ENCODE data around the gene TRNAU1AP. TPM values are rescaled to one million over a fixed set of nuclear protein-coding genes. Genes with fewer than 3 reads are reported as not detected.
A peak's percentile ranks its signal among the peaks of the same experiment; 100 is the strongest.
"Not testable (repeated sequence)": the region's sequence is repeated elsewhere in the genome, so short reads cannot be mapped to it uniquely, and the experiment has no call there.

The TRNAU1AP gene
- total RNA-seq, 1 donor from 2014 or later = 23.9 TPM

GRCh38 chr1:28508435-28508754, 44.5 kb upstream of the TRNAU1AP start:
- no peak for TF ChIP-seq CTCF (conservative IDR thresholded peaks at IDR 0.05; ENCODE audit: low read depth, low read length)
- DNase-seq (ENCODE audit: low read depth) = no peak
- H3K4me3 ChIP-seq (ENCODE audit: low read depth, low read length) = peak overlapping the region; percentile 83

- H3K4me3 ChIP-seq (ENCODE audit: low read depth, low read length) = peak overlapping the region; percentile 83
- no peak for TF ChIP-seq CTCF (conservative IDR thresholded peaks at IDR 0.05; ENCODE audit: low read depth, low read length)
- no peak for DNase-seq (ENCODE audit: low read depth)
Measured at GRCh38 chr1:28509705-28510272, 43.1 kb upstream of the TRNAU1AP start.

GRCh38 chr1:28510273-28510969, 42.5 kb upstream of the TRNAU1AP start:
- no peak for TF ChIP-seq CTCF (conservative IDR thresholded peaks at IDR 0.05; ENCODE audit: low read depth, low read length)
- DNase-seq (ENCODE audit: low read depth) = no peak
- peak overlapping the region; percentile 83 for H3K4me3 ChIP-seq (ENCODE audit: low read depth, low read length)

GRCh38 chr1:28510970-28511440, 41.9 kb upstream of the TRNAU1AP start:
- DNase-seq (ENCODE audit: low read depth) = no peak
- TF ChIP-seq CTCF (conservative IDR thresholded peaks at IDR 0.05; ENCODE audit: low read depth, low read length) = no peak
- no peak overlapping the region for H3K4me3 ChIP-seq (ENCODE audit: low read depth, low read length)

GRCh38 chr1:28512058-28512611, 40.8 kb upstream of the TRNAU1AP start:
- DNase-seq (ENCODE audit: low read depth) = no peak
- no peak for TF ChIP-seq CTCF (conservative IDR thresholded peaks at IDR 0.05; ENCODE audit: low read depth, low read length)
- no peak overlapping the region for H3K4me3 ChIP-seq (ENCODE audit: low read depth, low read length)

GRCh38 chr1:28514445-28514933, 38.4 kb upstream of the TRNAU1AP start:
- DNase-seq (ENCODE audit: low read depth); H3K4me3 ChIP-seq (ENCODE audit: low read depth, low read length): not testable (repeated sequence)

GRCh38 chr1:28516518-28516956, 36.3 kb upstream of the TRNAU1AP start:
- no peak overlapping the region for H3K4me3 ChIP-seq (ENCODE audit: low read depth, low read length)
- TF ChIP-seq CTCF (conservative IDR thresholded peaks at IDR 0.05; ENCODE audit: low read depth, low read length) = no peak
- DNase-seq (ENCODE audit: low read depth) = no peak
